ENCODE data around the gene KIF26B.

The KIF26B gene

DNA sequence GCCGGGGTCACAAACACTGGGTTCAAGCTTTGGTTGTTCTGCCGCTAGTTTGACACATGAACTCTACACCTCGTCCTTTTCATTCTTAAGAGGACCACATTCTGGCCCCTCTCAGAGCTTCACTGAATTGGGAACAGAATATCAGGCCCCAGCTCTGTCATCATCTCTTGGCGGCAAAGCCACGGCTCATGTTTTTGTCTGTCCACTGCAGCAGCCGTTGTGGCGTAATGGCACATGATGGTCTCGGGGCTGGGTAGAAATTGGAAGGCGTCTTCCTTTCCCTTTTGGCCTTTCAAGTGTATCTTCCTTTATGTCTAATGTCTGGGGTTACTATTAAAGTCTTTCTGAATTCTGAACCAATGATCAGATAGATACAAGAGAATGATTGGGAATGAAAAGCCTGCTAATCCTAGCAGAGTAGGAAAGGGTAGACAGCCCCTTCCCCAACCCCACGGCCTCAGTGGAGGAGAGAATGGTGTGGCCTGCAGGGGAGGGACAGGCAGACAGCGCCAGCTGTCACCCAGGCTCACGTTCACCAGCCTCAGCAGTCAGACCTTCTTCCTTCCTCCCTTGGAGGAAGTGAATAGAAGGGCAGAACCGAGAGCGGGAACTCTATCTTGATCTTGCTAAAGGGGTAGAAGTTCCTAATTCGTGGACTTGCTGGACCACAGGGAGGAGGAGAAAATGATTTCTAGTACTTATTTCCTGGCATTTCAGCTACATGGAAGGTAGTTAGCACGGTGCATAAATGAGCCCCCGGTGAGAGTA is 498.1 kb downstream of the KIF26B start:
- H3K9me3 ChIP-seq (ENCODE audit: control extremely low read depth in 1 of 5, control insufficient read depth in 4 of 5, insufficient read depth in 2 of 5, low read depth in 1 of 5, low read length in 4 of 5) = no peaks in the 10 kb centered on the region
- POLR2A ChIA-PET = no interaction called here
- WGBS (ENCODE audit: insufficient coverage) = 79% methylated on average over 11 of the region's 17 CpGs
- peaks cover 0 to 2% (median 0%) of the 10 kb centered on the region in 4 experiments for H3K4me1 ChIP-seq (ENCODE audit: control extremely low read depth in 1 of 4, control insufficient read depth in 4 of 4, insufficient read depth in 4 of 4, low read length in 3 of 4)
- no peak overlapping the region for H3K27ac ChIP-seq (ENCODE audit: insufficient read depth in 1 of 2, low read depth in 1 of 2, low read length in 2 of 2, poor library complexity in 1 of 2, severe bottlenecking in 2 of 2)
- CTCF ChIA-PET = interaction anchor here (2.6 kb wide), 1 partner anchor 10 kb away, joined by 7 read pairs; no protein-coding TSS in a partner anchor
- DNase-seq = peak in 1 of 3 donors; percentile 10
- H3K36me3 ChIP-seq (ENCODE audit: control insufficient read depth in 4 of 4, insufficient read depth in 4 of 4, low read length in 3 of 4) = no peaks in the 10 kb centered on the region
- no peak overlapping the region for H3K4me3 ChIP-seq (ENCODE audit: control insufficient read depth in 1 of 7, extremely low read depth in 1 of 7, insufficient read depth in 4 of 7, low read depth in 2 of 7, low read length in 6 of 7)
- peaks cover 0 to 3% (median 0%) of the 10 kb centered on the region in 5 experiments for H3K27me3 ChIP-seq (replicated peaks in 2 of 5; ENCODE audit: control insufficient read depth in 4 of 5, insufficient read depth in 5 of 5, low read length in 4 of 5)

DNA sequence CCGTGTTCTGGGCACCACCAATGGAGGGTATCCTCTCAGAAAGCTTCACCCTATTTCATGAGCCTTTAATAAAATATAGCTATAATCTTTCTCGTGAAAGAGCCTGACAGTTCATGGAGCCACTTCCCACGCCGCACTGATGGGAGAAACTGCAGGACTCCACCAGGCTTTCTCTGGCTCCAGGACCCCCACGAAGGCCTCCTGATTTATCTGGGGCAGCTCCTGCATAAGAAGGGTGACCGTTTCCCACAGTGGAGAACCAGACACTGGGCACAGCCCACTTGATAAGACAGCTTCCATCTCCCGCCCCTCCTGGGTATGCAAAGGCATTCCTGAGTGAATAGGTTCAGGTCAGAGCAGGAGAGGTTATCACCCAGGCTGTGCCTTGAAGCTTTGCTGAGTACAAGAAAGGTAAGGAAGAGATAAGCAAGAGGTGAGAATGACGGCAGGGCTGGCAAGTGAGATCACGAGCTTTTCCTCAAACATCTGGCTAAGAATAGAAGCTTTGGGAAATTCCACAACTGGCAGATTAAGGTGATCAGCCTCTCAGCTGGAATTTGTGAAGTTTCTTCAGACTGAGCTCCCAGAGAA is 499.8 kb downstream of the KIF26B start:
- Histone ChIP-seq H3K27me3 (replicated peaks in 2 of 5; ENCODE audit: control insufficient read depth in 4 of 5, insufficient read depth in 5 of 5, low read length in 4 of 5) (peaks cover 0 to 3% (median 0%) of the 10 kb centered on the region in 5 experiments), H3K9me3 (ENCODE audit: control extremely low read depth in 1 of 5, control insufficient read depth in 4 of 5, insufficient read depth in 2 of 5, low read depth in 1 of 5, low read length in 4 of 5) (no peaks in the 10 kb centered on the region), H3K4me1 (ENCODE audit: control extremely low read depth in 1 of 4, control insufficient read depth in 4 of 4, insufficient read depth in 4 of 4, low read length in 3 of 4) (no peaks in the 10 kb centered on the region), H3K27ac (ENCODE audit: insufficient read depth in 1 of 2, low read depth in 1 of 2, low read length in 2 of 2, poor library complexity in 1 of 2, severe bottlenecking in 2 of 2) (no peak overlapping the region), H3K4me3 (ENCODE audit: control insufficient read depth in 1 of 7, extremely low read depth in 1 of 7, insufficient read depth in 4 of 7, low read depth in 2 of 7, low read length in 6 of 7) (no peak overlapping the region), H3K36me3 (ENCODE audit: control insufficient read depth in 4 of 4, insufficient read depth in 4 of 4, low read length in 3 of 4) (no peaks in the 10 kb centered on the region)
- POLR2A ChIA-PET = no interaction called here
- DNase-seq = no peak
- WGBS (ENCODE audit: insufficient coverage) = 94% methylated on average over 6 of the region's 9 CpGs
- CTCF ChIA-PET = interaction anchor here (2.6 kb wide), 1 partner anchor 11 kb away, joined by 7 read pairs; no protein-coding TSS in a partner anchor

DNA sequence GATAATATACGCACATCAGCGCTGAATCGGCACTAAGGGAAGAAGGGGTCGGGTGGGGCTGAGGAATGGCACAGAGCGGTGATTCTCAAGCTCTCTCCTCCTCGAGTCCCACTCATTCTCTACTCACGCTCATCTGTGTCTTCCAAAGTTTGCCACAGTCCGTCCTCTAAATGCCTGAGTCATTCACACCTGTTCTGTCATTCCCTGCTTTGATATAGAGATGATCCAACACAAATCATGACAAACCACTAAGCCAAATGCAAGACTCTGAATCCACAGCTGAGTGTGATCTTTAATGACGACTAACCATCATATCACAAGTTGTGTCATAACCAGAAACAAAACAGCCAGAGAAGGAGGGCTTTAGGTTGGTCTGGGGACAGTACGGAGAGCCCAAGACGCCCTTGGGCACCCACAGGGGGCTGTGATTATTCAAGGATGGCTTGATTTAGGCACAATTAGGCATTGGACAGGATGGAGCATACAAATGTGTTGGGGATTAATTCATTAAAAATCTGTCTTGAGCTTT is 501.5 kb downstream of the KIF26B start:
- Histone ChIP-seq H3K36me3 (ENCODE audit: control insufficient read depth in 4 of 4, insufficient read depth in 4 of 4, low read length in 3 of 4) (no peaks in the 10 kb centered on the region), H3K4me1 (ENCODE audit: control extremely low read depth in 1 of 4, control insufficient read depth in 4 of 4, insufficient read depth in 4 of 4, low read length in 3 of 4) (no peaks in the 10 kb centered on the region), H3K27ac (ENCODE audit: insufficient read depth in 1 of 2, low read depth in 1 of 2, low read length in 2 of 2, poor library complexity in 1 of 2, severe bottlenecking in 2 of 2) (no peak overlapping the region), H3K4me3 (ENCODE audit: control insufficient read depth in 1 of 7, extremely low read depth in 1 of 7, insufficient read depth in 4 of 7, low read depth in 2 of 7, low read length in 6 of 7) (no peak overlapping the region), H3K27me3 (replicated peaks in 2 of 5; ENCODE audit: control insufficient read depth in 4 of 5, insufficient read depth in 5 of 5, low read length in 4 of 5) (peaks cover 0 to 1% (median 0%) of the 10 kb centered on the region in 5 experiments), H3K9me3 (ENCODE audit: control extremely low read depth in 1 of 5, control insufficient read depth in 4 of 5, insufficient read depth in 2 of 5, low read depth in 1 of 5, low read length in 4 of 5) (no peaks in the 10 kb centered on the region)
- CTCF ChIA-PET = no interaction called here
- POLR2A ChIA-PET = no interaction called here
- 97% methylated on average over 6 of the region's 11 CpGs for WGBS (ENCODE audit: insufficient coverage)
- DNase-seq = no peak

DNA sequence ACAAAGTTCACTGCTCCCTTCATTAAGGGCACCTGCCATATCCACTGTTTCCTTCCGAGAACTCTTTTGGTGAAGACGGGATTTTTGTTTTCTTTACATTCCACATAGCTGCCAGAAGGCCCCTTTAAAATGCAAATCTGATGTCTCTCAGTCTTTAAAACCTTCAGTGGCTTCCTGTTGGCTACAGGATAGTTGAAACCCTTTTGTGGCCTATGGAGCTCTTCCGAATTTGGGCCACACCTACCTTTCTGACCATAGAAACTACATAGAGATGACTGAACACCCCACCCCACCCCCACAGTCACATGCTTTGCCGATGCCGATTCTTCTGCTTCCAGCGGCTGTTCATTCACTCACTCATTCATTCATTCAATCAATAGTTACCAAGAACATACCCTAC is 502.6 kb downstream of the KIF26B start:
- POLR2A ChIA-PET = interaction anchor here (0.6 kb wide), 1 partner anchor 600 kb away, joined by 3 read pairs; no protein-coding TSS in a partner anchor
- no peak for DNase-seq
- WGBS (ENCODE audit: insufficient coverage) = 97% methylated on average over 5 of the region's 6 CpGs
- CTCF ChIA-PET = no interaction called here
- Histone ChIP-seq H3K9me3 (ENCODE audit: control extremely low read depth in 1 of 5, control insufficient read depth in 4 of 5, insufficient read depth in 2 of 5, low read depth in 1 of 5, low read length in 4 of 5) (no peaks in the 10 kb centered on the region), H3K36me3 (ENCODE audit: control insufficient read depth in 4 of 4, insufficient read depth in 4 of 4, low read length in 3 of 4) (no peaks in the 10 kb centered on the region), H3K4me1 (ENCODE audit: control extremely low read depth in 1 of 4, control insufficient read depth in 4 of 4, insufficient read depth in 4 of 4, low read length in 3 of 4) (no peaks in the 10 kb centered on the region), H3K27me3 (replicated peaks in 2 of 5; ENCODE audit: control insufficient read depth in 4 of 5, insufficient read depth in 5 of 5, low read length in 4 of 5) (no peaks in the 10 kb centered on the region), H3K4me3 (ENCODE audit: control insufficient read depth in 1 of 7, extremely low read depth in 1 of 7, insufficient read depth in 4 of 7, low read depth in 2 of 7, low read length in 6 of 7) (no peak overlapping the region), H3K27ac (ENCODE audit: insufficient read depth in 1 of 2, low read depth in 1 of 2, low read length in 2 of 2, poor library complexity in 1 of 2, severe bottlenecking in 2 of 2) (no peak overlapping the region)

DNA sequence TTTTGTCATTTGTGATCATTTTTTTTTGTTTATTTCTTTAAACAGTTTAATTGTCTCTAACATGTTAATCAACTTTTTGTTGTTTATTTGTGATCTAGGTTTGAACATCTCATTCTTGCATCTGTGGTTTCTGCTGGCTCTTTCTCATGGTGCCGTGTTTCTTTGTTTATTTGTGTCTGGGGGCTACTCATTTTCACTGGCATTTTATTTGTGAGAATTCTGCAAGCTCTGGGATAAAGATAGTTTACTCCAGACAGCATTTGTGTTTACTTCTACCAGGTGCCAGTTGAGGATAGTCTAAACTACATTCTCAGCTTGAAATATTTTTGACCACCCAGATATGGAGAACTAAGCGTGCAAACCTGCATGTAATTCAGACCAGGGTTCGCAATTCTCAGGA is 508.6 kb downstream of the KIF26B start:
- Histone ChIP-seq H3K36me3 (ENCODE audit: control insufficient read depth in 4 of 4, insufficient read depth in 4 of 4, low read length in 3 of 4) (no peaks in the 10 kb centered on the region), H3K9me3 (ENCODE audit: control extremely low read depth in 1 of 5, control insufficient read depth in 4 of 5, insufficient read depth in 2 of 5, low read depth in 1 of 5, low read length in 4 of 5) (no peaks in the 10 kb centered on the region), H3K4me1 (ENCODE audit: control extremely low read depth in 1 of 4, control insufficient read depth in 4 of 4, insufficient read depth in 4 of 4, low read length in 3 of 4) (no peaks in the 10 kb centered on the region), H3K27ac (ENCODE audit: insufficient read depth in 1 of 2, low read depth in 1 of 2, low read length in 2 of 2, poor library complexity in 1 of 2, severe bottlenecking in 2 of 2) (no peak overlapping the region), H3K4me3 (ENCODE audit: control insufficient read depth in 1 of 7, extremely low read depth in 1 of 7, insufficient read depth in 4 of 7, low read depth in 2 of 7, low read length in 6 of 7) (no peak overlapping the region), H3K27me3 (replicated peaks in 2 of 5; ENCODE audit: control insufficient read depth in 4 of 5, insufficient read depth in 5 of 5, low read length in 4 of 5) (no peaks in the 10 kb centered on the region)
- DNase-seq = no peak
- 93% methylated on average over 3 of the region's 3 CpGs for WGBS (ENCODE audit: insufficient coverage)
- ChIA-PET POLR2A (no interaction called here), CTCF (no interaction called here)

DNA sequence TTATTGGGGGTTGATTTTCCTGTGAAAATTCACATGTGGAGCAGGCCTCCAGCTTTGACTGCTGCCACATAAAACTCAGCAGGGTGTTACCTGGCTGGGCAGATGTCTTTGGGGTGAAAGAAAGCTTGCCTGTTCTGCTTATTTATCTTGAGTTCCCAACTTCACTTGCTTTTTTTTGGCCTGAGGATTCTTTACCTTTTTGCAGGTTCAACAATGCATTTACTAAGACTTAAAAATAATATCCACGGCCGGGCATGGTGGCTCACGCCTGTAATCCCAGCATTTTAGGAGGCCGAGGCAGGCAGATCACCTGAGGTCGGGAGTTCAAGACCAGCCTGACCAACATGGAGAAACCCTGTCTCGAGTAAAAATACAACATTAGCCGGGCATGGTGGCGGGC is 509.1 kb downstream of the KIF26B start:
- 100% methylated on average over 6 of the region's 8 CpGs for WGBS (ENCODE audit: insufficient coverage)
- Histone ChIP-seq H3K27ac (ENCODE audit: insufficient read depth in 1 of 2, low read depth in 1 of 2, low read length in 2 of 2, poor library complexity in 1 of 2, severe bottlenecking in 2 of 2) (no peak overlapping the region), H3K27me3 (replicated peaks in 2 of 5; ENCODE audit: control insufficient read depth in 4 of 5, insufficient read depth in 5 of 5, low read length in 4 of 5) (no peaks in the 10 kb centered on the region), H3K4me3 (ENCODE audit: control insufficient read depth in 1 of 7, extremely low read depth in 1 of 7, insufficient read depth in 4 of 7, low read depth in 2 of 7, low read length in 6 of 7) (no peak overlapping the region), H3K4me1 (ENCODE audit: control extremely low read depth in 1 of 4, control insufficient read depth in 4 of 4, insufficient read depth in 4 of 4, low read length in 3 of 4) (no peaks in the 10 kb centered on the region), H3K36me3 (ENCODE audit: control insufficient read depth in 4 of 4, insufficient read depth in 4 of 4, low read length in 3 of 4) (no peaks in the 10 kb centered on the region), H3K9me3 (ENCODE audit: control extremely low read depth in 1 of 5, control insufficient read depth in 4 of 5, insufficient read depth in 2 of 5, low read depth in 1 of 5, low read length in 4 of 5) (no peaks in the 10 kb centered on the region)
- POLR2A ChIA-PET = no interaction called here
- CTCF ChIA-PET = no interaction called here
- DNase-seq = no peak

DNA sequence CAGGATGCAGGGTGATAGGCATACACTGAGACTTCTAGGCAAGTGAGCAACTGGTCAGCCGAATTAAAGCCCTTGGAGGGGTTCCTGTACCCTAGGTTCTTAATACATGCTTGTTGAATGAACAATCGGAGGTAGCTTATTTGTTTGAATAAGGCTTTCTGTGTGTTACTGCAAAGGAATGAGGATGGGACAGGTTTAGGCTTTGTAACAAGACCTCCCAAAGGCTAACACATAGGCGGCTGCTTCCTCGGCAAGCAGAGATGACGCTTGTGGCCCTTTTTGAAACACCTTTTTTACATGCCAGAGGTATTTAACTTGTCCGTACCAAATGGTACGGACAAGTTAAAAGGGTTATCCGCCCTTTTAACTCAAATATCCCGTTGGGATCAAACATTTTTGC is 511.6 kb downstream of the KIF26B start:
- Histone ChIP-seq H3K4me3 (ENCODE audit: control insufficient read depth in 1 of 7, extremely low read depth in 1 of 7, insufficient read depth in 4 of 7, low read depth in 2 of 7, low read length in 6 of 7) (no peak overlapping the region), H3K27me3 (replicated peaks in 2 of 5; ENCODE audit: control insufficient read depth in 4 of 5, insufficient read depth in 5 of 5, low read length in 4 of 5) (no peaks in the 10 kb centered on the region), H3K4me1 (ENCODE audit: control extremely low read depth in 1 of 4, control insufficient read depth in 4 of 4, insufficient read depth in 4 of 4, low read length in 3 of 4) (no peaks in the 10 kb centered on the region), H3K27ac (ENCODE audit: insufficient read depth in 1 of 2, low read depth in 1 of 2, low read length in 2 of 2, poor library complexity in 1 of 2, severe bottlenecking in 2 of 2) (no peak overlapping the region), H3K36me3 (ENCODE audit: control insufficient read depth in 4 of 4, insufficient read depth in 4 of 4, low read length in 3 of 4) (no peaks in the 10 kb centered on the region), H3K9me3 (ENCODE audit: control extremely low read depth in 1 of 5, control insufficient read depth in 4 of 5, insufficient read depth in 2 of 5, low read depth in 1 of 5, low read length in 4 of 5) (no peaks in the 10 kb centered on the region)
- ChIA-PET POLR2A (interaction anchor here (0.6 kb wide), 1 partner anchor 245 kb away, joined by 3 read pairs; no protein-coding TSS in a partner anchor), CTCF (no interaction called here)
- no peak for DNase-seq
- 92% methylated on average over 9 of the region's 9 CpGs for WGBS (ENCODE audit: insufficient coverage)

Measured in common myeloid progenitor, CD34-positive (primary cell).